NCI-H1092 treated with DMSO at 0.1 percent for 48 hours (cell line): ENCODE data around the gene UBAC1.

Source experiments
- DNase-seq: peaks from one replicate; lab custom pipeline; 2025; lab: John Stamatoyannopoulos, UW

The UBAC1 gene

GRCh38 chr9:135883410-135884089 is 77.6 kb downstream of the UBAC1 start:
- no peak for DNase-seq
